Prostate gland (tissue), 2 donors: Measurements from ENCODE around the gene TSEN54.

ENCODE experiments used
- CTCF ChIP-seq, 4 experiments: fragments of 200-600 bp in 2 of 4; fragments of 450-650 bp in 2 of 4; sonication (generic) in 2 of 4; IDR thresholded peaks; 1 replicate in 3 of 4; 2 replicates in 1 of 4; pipeline ENCODE4 v1.5.1; 2016 to 2019; ENCODE audit warnings: antibody characterized with exemption in 4 of 4, mild to moderate bottlenecking in 2 of 4, moderate library complexity in 2 of 4
- POLR2A ChIP-seq: fragments of 450-650 bp; IDR thresholded peaks from one replicate; pipeline ENCODE4 v1.6.1; 2016; ENCODE audit warnings: antibody characterized with exemption, mild to moderate bottlenecking

DNA sequence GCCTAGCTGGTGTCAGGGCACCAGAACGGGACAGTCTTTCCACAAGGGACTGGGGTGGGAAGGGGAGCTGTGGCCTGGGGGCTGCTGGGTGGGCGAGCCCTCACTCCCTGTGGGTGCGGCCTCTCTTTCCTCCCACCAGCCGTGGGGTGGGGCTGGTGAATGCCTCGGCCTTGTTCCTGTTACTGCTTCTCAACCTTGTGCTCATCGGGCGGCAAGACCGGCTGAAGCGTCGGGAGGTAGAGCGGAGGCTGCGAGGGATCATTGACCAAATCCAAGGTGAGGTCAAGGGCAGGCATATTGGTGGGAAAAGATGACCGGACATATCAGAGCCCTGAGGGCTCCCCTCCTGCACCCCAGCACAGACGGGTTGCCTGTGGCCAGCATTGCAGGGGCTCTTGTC, 30.2 kb upstream of the TSEN54 start:
- TF ChIP-seq POLR2A (no peak), CTCF (IDR thresholded peaks at IDR 0.05) (no peak)
